ENCODE results near the gene ICAM1. TPM values are rescaled to one million over a fixed set of nuclear protein-coding genes. Genes with fewer than 3 reads are reported as not detected.

The ICAM1 gene
- total and polyA plus RNA-seq, 10 of the 15 experiments (the other 5 are each of a cell fraction or from before 2014, with no cell fraction given), result 7.6 to 115 (median 60.2) TPM

DNA sequence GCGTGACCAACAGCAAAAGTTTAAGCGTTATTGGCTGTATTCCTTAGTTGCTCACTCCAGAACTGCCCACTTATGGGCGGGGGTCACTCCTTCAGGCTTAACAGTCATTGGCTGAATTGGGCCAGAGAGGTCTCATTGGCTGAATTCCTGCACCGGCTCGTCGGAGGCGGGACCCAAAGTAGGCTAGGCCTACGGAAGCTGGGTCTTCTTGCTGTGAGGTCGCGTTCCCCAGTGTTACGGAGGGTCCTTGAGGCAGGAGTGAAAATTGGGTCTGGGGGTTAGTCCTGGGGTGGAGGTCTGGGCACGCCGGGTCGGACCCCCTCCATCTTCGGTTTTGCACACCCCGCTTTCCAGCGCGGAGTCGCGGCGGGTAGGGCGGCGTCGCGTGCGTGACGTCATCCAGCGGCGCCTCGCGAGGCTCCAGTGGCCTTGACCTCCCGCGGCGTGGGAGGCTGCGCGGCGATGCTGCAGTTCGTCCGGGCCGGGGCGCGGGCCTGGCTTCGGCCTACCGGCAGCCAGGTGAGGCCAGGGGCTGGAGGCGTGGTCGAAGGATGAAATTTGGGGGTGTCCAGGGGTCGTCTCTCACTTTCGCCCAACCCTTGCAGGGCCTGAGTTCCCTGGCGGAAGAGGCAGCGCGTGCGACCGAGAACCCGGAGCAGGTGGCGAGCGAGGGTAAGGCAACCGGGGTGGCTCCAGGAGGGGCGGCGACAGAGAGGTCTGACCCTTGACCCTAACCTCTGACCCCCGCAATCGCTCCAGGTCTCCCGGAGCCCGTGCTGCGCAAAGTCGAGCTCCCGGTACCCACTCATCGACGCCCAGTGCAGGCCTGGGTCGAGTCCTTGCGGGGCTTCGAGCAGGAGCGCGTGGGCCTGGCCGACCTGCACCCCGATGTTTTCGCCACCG is 18.9 kb upstream of the ICAM1 start, which contains the start of gene MRPL4 (continued):
- TF ChIP-seq SKIL (IDR thresholded peaks at IDR 0.05; ENCODE audit: low read depth, poor library complexity, severe bottlenecking), result no peak
- no peak for TF ChIP-seq MTA3 (IDR thresholded peaks at IDR 0.05; ENCODE audit: borderline replicate concordance, low read length)
- peak; percentile 36; the same call in 1 of the 2 replicates for TF ChIP-seq FOXK2 (IDR thresholded peaks at IDR 0.05)
- TF ChIP-seq, protein P1, sequence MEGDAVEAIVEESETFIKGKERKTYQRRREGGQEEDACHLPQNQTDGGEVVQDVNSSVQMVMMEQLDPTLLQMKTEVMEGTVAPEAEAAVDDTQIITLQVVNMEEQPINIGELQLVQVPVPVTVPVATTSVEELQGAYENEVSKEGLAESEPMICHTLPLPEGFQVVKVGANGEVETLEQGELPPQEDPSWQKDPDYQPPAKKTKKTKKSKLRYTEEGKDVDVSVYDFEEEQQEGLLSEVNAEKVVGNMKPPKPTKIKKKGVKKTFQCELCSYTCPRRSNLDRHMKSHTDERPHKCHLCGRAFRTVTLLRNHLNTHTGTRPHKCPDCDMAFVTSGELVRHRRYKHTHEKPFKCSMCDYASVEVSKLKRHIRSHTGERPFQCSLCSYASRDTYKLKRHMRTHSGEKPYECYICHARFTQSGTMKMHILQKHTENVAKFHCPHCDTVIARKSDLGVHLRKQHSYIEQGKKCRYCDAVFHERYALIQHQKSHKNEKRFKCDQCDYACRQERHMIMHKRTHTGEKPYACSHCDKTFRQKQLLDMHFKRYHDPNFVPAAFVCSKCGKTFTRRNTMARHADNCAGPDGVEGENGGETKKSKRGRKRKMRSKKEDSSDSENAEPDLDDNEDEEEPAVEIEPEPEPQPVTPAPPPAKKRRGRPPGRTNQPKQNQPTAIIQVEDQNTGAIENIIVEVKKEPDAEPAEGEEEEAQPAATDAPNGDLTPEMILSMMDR (IDR thresholded peaks at IDR 0.05 in 2 of 3, conservative IDR thresholded peaks at IDR 0.05 in 1 of 3; ENCODE audit: control insufficient read depth in 2 of 3, extremely low read depth in 1 of 3, insufficient read depth in 1 of 3, low read depth in 3 of 3, low read length in 3 of 3), result no peak
- no peak for TF ChIP-seq CEBPB (IDR thresholded peaks at IDR 0.05; ENCODE audit: borderline replicate concordance in 1 of 2, low read depth in 2 of 2, low read length in 2 of 2)
- TF ChIP-seq, protein P2, sequence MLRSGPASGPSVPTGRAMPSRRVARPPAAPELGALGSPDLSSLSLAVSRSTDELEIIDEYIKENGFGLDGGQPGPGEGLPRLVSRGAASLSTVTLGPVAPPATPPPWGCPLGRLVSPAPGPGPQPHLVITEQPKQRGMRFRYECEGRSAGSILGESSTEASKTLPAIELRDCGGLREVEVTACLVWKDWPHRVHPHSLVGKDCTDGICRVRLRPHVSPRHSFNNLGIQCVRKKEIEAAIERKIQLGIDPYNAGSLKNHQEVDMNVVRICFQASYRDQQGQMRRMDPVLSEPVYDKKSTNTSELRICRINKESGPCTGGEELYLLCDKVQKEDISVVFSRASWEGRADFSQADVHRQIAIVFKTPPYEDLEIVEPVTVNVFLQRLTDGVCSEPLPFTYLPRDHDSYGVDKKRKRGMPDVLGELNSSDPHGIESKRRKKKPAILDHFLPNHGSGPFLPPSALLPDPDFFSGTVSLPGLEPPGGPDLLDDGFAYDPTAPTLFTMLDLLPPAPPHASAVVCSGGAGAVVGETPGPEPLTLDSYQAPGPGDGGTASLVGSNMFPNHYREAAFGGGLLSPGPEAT (IDR thresholded peaks at IDR 0.05; ENCODE audit: low read depth), result peak; percentile 94
- peak; percentile 91 for TF ChIP-seq BACH1 (IDR thresholded peaks at IDR 0.05; ENCODE audit: borderline replicate concordance)
- 0 out of 2 replicates have a peak, but pooled peaks have one; percentile 43 for TF ChIP-seq RBBP5 (conservative IDR thresholded peaks at IDR 0.05)
- TF ChIP-seq ZNF274 (IDR thresholded peaks at IDR 0.05; ENCODE audit: insufficient read depth, insufficient read length), result no peak
- peak; percentile 96 for TF ChIP-seq MYC (IDR thresholded peaks at IDR 0.05; ENCODE audit: insufficient read depth, insufficient read length, insufficient replicate concordance, low read length, severe bottlenecking)
- TF ChIP-seq HSF1 (IDR thresholded peaks at IDR 0.05; ENCODE audit: low read depth, low read length), result no peak
- no peak for TF ChIP-seq EP300 (IDR thresholded peaks at IDR 0.05; ENCODE audit: borderline replicate concordance in 1 of 2, control insufficient read depth in 1 of 2, low read depth in 2 of 2, low read length in 2 of 2)
- peak; percentile 80; the same call in 1 of the 2 replicates for TF ChIP-seq LARP7 (IDR thresholded peaks at IDR 0.05)
- TF ChIP-seq RCOR1 (conservative IDR thresholded peaks at IDR 0.05; ENCODE audit: low read depth, low read length), result no peak
- no peak; the same call in none of the 2 replicates for TF ChIP-seq GATAD2B (conservative IDR thresholded peaks at IDR 0.05; ENCODE audit: low read depth)
- TF ChIP-seq NR2F1 (conservative IDR thresholded peaks at IDR 0.05), result peak; percentile 100
- no peak for TF ChIP-seq E2F4 (IDR thresholded peaks at IDR 0.05; ENCODE audit: low read depth, low read length)
- peak; percentile 38 for TF ChIP-seq MEF2B (IDR thresholded peaks at IDR 0.05; ENCODE audit: partially characterized antibody, poor library complexity, severe bottlenecking)
- no peak for TF ChIP-seq BMI1 (IDR thresholded peaks at IDR 0.05; ENCODE audit: borderline replicate concordance)
- no peak for TF ChIP-seq PAX8 (IDR thresholded peaks at IDR 0.05)

All from GM12878 (cell line).